Activated B cell treated with CpG ODN at 0.5 μM for 24 hours (primary cell): ENCODE measurements around the gene ATP8B2. TPM values are rescaled to one million over a fixed set of nuclear protein-coding genes. Genes with fewer than 3 reads are reported as not detected.
"Not testable (repeated sequence)": the region's sequence is repeated elsewhere in the genome, so short reads cannot be mapped to it uniquely, and the experiment has no call there.

Experiments
- ATAC-seq: fragments of 200-7000 bp; cut with Tn5 transposase; one replicate; pipeline ENCODE4 v1.10.0; 2021; ENCODE audit warnings: low read depth, mild to moderate bottlenecking, moderate library complexity
- CTCF ChIA-PET: fragments of 350-600 bp; sonication (Branson Sonifier 250); formaldehyde crosslinking; loops from one replicate; lab custom pipeline; 2021; ENCODE audit warnings: antibody characterized with exemption; lab: Charles Lee
- POLR2A ChIA-PET: fragments of 350-600 bp; sonication (Branson Sonifier 250); formaldehyde crosslinking; loops from one replicate; lab custom pipeline; 2021; ENCODE audit warnings: antibody characterized with exemption; lab: Charles Lee
- DNase-seq: peaks from one replicate; pipeline ENCODE4 v3.0.0; 2022
- H3K27ac Mint-ChIP-seq: one replicate; pipeline ENCODE4 v1.8.0; 2020; ENCODE audit warnings: mixed read lengths
- H3K27me3 Mint-ChIP-seq: one replicate; pipeline ENCODE4 v1.8.0; 2021; ENCODE audit warnings: mixed read lengths
- H3K36me3 Mint-ChIP-seq: one replicate; pipeline ENCODE4 v1.8.0; 2021; ENCODE audit warnings: low read depth, mixed read lengths
- H3K4me1 Mint-ChIP-seq: one replicate; pipeline ENCODE4 v1.8.0; 2021; ENCODE audit warnings: mixed read lengths
- H3K4me3 Mint-ChIP-seq: one replicate; pipeline ENCODE4 v1.8.0; 2020; ENCODE audit warnings: mild to moderate bottlenecking, mixed read lengths
- H3K9me3 Mint-ChIP-seq: one replicate; pipeline ENCODE4 v1.8.0; 2020; ENCODE audit warnings: mixed read lengths
- intact Hi-C: fragments of 100-400 bp; cut with micrococcal nuclease; formaldehyde crosslinking; loops from one replicate; pipeline ENCODE4 v1.15.1; 2024
- total RNA-seq: library from RNA; stranded (reverse); gene quantifications from 2 replicates; pipeline ENCODE4 v1.2.3, GENCODE V29; 2022
- TF ChIP-seq, protein P1 (sequence below): fragments of 200-600 bp; IDR thresholded peaks from one replicate; pipeline ENCODE4 v1.8.0; 2022; ENCODE audit warnings: antibody characterized with exemption, mild to moderate bottlenecking

Gene ATP8B2
- total RNA-seq, 1 donor from 2014 or later, result 27.3 TPM

DNA sequence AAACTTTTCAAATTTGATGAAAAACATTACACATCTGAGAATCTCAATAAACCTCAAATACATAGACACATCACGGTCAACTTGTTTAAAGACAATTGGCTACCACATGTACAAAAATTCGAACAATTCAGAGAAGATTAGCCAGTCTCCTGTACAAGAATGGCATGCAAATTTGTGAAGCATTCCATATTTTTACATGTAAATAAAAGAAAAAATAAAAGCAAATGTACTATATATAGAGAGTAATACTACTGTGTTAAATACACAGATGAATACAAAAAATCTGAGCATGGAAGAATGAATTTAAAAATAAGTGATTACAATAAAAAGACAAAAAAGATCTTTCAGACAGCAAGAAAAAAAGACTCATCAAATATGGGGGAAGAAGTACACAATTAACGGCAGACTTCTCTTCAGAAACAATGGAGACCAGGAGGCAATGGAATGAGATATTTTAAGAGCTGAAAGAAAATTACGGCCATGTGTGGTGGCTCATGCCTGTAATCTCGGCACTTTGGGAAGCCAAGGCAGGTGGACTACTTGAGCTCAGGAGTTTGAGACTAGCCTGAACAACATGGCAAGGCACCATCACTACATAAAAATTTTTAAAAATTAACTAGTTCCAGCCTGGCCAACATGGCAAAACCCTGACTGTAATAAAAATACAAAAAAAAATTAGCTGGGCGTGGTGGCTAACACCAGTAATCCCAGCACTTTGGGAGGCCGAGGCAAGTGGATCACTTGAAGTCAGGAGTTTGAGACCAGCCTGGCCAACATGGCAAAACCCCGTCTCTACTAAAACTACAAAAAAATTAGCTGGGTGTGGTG lies 29.7 kb upstream of the ATP8B2 start:
- DNase-seq (no peak), ATAC-seq (no peak)
- H3K9me3 Mint-ChIP-seq, result peaks cover 11% of the 10 kb centered on the region
- H3K4me3 Mint-ChIP-seq, result no peak overlapping the region
- POLR2A ChIA-PET, result no interaction called here
- peaks cover 4% of the 10 kb centered on the region for H3K36me3 Mint-ChIP-seq
- CTCF ChIA-PET, result no interaction called here
- no peak overlapping the region for H3K27ac Mint-ChIP-seq
- TF ChIP-seq, protein P1, sequence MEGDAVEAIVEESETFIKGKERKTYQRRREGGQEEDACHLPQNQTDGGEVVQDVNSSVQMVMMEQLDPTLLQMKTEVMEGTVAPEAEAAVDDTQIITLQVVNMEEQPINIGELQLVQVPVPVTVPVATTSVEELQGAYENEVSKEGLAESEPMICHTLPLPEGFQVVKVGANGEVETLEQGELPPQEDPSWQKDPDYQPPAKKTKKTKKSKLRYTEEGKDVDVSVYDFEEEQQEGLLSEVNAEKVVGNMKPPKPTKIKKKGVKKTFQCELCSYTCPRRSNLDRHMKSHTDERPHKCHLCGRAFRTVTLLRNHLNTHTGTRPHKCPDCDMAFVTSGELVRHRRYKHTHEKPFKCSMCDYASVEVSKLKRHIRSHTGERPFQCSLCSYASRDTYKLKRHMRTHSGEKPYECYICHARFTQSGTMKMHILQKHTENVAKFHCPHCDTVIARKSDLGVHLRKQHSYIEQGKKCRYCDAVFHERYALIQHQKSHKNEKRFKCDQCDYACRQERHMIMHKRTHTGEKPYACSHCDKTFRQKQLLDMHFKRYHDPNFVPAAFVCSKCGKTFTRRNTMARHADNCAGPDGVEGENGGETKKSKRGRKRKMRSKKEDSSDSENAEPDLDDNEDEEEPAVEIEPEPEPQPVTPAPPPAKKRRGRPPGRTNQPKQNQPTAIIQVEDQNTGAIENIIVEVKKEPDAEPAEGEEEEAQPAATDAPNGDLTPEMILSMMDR, result no peak
- no peaks in the 10 kb centered on the region for H3K4me1 Mint-ChIP-seq
- intact Hi-C loops, result no loop called here
- H3K27me3 Mint-ChIP-seq, result peaks cover 2% of the 10 kb centered on the region

DNA sequence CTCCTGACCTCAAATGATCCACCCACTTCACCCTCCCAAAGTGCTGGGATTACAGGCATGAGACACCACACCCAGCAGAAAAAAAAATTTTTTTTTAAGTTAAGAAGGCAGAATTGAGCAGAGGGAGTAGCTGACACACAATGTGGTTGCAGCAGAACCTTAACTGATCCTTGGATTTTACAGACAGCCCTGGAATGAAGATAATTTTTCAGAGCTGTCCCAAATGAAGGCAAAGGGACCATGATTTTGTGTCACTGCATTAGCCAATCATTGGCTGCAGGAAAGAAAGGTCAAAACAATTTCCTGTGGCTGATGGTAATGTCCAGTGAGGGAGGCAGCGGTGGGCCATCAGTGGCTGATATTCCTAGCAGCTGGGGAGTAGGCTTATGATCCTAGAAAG lies 23.7 kb upstream of the ATP8B2 start:
- no peak overlapping the region for H3K27ac Mint-ChIP-seq
- no peak for ATAC-seq
- ChIA-PET POLR2A (no interaction called here), CTCF (no interaction called here)
- H3K36me3 Mint-ChIP-seq, result no peaks in the 10 kb centered on the region
- H3K4me1 Mint-ChIP-seq, result no peaks in the 10 kb centered on the region
- intact Hi-C loops, result no loop called here
- H3K4me3 Mint-ChIP-seq, result no peak overlapping the region
- peaks cover 5% of the 10 kb centered on the region for H3K27me3 Mint-ChIP-seq
- H3K9me3 Mint-ChIP-seq, result peaks cover 4% of the 10 kb centered on the region
- DNase-seq, result no peak
- TF ChIP-seq, protein P1, result no peak

DNA sequence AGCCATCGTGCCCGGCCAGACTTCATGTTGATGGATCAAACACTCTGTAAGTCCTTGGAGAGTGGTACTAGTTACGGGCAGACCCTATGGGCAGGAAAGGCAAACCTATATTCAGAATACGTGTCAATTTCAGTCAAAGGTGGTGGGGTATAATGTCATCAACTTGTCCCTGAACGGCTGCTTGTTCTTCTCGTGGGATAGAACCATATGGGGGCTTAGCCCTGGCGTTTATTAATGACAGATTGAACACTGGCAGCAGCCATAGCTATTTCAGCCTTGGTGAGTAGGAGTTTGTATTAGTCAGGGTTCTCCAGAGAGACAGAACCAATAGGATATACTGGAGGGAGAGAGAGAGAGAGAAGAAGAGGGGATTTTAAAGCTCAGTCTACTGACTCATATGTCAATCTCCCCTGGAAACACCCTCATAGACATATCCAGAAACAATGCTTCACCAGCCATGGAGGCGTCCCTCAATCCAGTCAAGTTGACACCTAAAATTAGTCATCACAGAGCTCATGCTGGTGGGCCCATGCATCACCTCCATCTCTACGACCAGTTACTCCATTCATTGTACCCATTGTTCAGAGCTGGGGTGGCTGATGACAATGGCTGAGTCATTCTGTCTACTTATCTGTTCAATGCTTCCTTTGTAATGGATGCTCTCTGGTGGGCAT lies 20.5 kb upstream of the ATP8B2 start:
- H3K36me3 Mint-ChIP-seq, result no peaks in the 10 kb centered on the region
- TF ChIP-seq, protein P1, result no peak
- no peak overlapping the region for H3K4me3 Mint-ChIP-seq
- CTCF ChIA-PET, result no interaction called here
- POLR2A ChIA-PET, result no interaction called here
- intact Hi-C loops, result no loop called here
- DNase-seq, result no peak
- no peak for ATAC-seq
- no peaks in the 10 kb centered on the region for H3K4me1 Mint-ChIP-seq
- no peak overlapping the region for H3K27ac Mint-ChIP-seq
- no peaks in the 10 kb centered on the region for H3K9me3 Mint-ChIP-seq
- H3K27me3 Mint-ChIP-seq, result peaks cover 5% of the 10 kb centered on the region

DNA sequence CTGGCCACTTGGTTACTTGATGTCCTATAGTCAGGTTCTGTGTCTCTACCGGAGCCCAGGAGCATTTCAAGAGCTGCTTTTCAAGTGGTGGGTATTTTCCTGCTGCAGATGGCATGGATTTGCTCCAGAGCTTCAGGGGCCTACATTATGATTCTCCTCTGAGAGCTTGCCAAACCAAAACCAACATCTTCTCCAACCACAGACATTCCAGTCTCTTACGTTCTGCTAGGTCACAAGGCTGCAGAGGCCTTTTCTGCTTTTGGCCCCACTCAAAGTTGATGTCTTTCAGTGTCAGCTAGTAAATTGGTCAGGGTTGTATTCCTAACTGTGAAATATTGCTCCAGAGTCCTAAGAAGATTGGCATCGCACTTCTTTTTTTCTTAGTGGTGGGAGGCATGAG lies 19.2 kb upstream of the ATP8B2 start:
- ChIA-PET POLR2A (no interaction called here), CTCF (no interaction called here)
- intact Hi-C loops, result no loop called here
- H3K27ac Mint-ChIP-seq, result no peak overlapping the region
- H3K4me1 Mint-ChIP-seq, result no peaks in the 10 kb centered on the region
- H3K36me3 Mint-ChIP-seq, result no peaks in the 10 kb centered on the region
- DNase-seq (no peak), ATAC-seq (no peak)
- TF ChIP-seq, protein P1, result no peak
- no peaks in the 10 kb centered on the region for H3K9me3 Mint-ChIP-seq
- no peak overlapping the region for H3K4me3 Mint-ChIP-seq
- H3K27me3 Mint-ChIP-seq, result peaks cover 5% of the 10 kb centered on the region

DNA sequence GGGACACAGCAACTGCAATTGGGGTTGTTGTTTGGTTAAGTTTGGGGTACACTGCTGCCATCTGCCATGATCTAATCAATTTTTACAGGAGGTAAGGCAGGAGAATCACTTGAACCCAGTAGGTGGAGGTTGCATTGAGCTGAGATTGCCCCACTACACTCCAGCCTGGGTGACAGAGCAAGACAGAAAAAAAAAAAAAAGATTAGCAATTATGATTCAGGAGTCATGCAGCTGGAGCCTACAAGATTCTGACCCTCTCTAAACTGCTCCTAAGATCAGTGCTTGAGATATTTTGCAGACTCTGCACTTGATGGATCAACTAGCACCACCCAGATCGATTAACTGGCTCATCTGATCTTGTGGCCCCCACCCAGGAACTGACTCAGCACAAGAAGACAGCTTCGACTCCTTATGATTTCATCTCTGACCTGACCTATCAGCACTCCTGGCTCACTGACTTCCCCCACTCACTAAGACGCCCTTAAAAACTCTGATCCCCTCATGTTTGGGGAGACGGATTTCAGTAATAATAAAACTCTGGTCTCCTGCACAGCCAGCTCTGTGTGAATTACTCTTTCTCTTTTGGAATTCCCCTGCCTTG lies 17.6 kb upstream of the ATP8B2 start:
- H3K27ac Mint-ChIP-seq, result not testable (repeated sequence)
- POLR2A ChIA-PET, result interaction anchor here (0.7 kb wide), 1 partner anchor 17 kb away, joined by 6 read pairs; no protein-coding TSS in a partner anchor

DNA sequence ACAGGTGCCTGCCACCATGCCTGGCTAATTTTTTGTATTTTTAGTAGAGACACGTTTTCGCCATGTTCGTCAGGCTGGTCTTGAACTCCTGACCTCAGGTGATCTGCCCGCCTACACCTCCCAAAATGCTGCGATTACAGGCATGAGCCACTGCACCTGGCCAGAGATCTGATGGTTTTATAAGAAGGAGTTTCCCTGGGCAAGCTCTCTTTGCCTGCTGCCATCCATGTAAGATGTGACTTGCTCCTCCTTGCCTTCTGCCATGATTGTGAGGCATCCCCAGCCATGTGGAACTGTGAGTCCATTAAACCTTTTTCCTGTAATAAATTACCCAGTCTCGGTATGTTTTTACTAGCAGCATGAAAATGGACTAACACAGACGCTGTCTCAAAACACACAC lies 16.2 kb upstream of the ATP8B2 start:
- H3K27me3 Mint-ChIP-seq, DNase-seq, CTCF ChIA-PET, intact Hi-C loops, H3K27ac Mint-ChIP-seq, H3K36me3 Mint-ChIP-seq, H3K4me1 Mint-ChIP-seq, ATAC-seq, POLR2A ChIA-PET, H3K9me3 Mint-ChIP-seq, H3K4me3 Mint-ChIP-seq: not testable (repeated sequence)

More for the DNA sequence above, 17.6 kb upstream of the ATP8B2 start:
- H3K9me3 Mint-ChIP-seq, H3K27me3 Mint-ChIP-seq, CTCF ChIA-PET, H3K4me3 Mint-ChIP-seq, ATAC-seq, intact Hi-C loops, DNase-seq, H3K36me3 Mint-ChIP-seq, H3K4me1 Mint-ChIP-seq: not testable (repeated sequence)

DNA sequence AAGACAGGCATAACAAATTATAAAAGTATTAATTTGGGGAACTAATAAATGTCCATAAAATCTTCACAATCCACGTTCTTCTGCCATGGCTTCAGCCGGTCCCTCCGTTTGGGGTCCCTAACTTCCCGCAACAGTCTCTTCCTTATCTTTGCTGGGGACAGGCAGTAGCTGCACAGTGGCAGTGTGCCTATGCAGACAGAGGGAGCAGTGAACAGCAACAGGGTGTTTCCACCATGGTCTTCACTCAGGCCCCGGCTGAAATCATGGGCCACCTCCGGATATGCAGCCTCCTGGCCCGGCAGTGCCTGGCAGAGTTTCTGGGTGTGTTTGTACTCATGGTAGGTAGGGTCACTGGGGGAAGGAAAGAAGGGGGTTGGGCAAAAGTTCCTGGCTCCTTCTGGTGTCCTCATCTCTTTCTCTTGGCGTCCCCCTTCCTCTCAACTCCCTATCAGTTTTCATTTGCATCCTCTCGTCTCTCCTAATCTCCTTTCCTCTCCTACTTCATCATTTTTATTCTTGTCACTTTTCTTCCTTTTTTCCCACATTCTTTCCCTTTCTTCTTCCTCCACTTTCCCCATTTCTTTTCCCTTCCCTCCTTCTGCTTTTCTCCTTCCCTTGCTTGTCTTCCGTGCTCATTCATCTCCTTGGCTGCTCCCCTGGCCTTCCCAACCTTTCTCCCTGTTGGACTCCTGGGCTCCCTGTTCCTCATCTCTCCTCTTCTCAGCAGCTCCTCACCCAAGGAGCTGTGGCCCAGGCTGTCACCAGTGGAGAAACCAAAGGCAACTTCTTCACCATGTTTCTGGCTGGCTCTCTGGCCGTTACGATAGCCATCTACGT lies 12.9 kb upstream of the ATP8B2 start:
- H3K36me3 Mint-ChIP-seq, intact Hi-C loops, CTCF ChIA-PET: not testable (repeated sequence)

More for the DNA sequence above, 12.9 kb upstream of the ATP8B2 start:
- H3K4me3 Mint-ChIP-seq, H3K27ac Mint-ChIP-seq, ATAC-seq, H3K4me1 Mint-ChIP-seq, POLR2A ChIA-PET, DNase-seq, H3K27me3 Mint-ChIP-seq, H3K9me3 Mint-ChIP-seq: not testable (repeated sequence)
